ENCODE results near the gene DNALI1. TPM values are rescaled to one million over a fixed set of nuclear protein-coding genes. Genes with fewer than 3 reads are reported as not detected.

The DNALI1 gene
- total and polyA plus RNA-seq, 2 donors (not counting 3 experiments of a cell fraction or from before 2014, with no cell fraction given): 5.2 to 8.1 TPM

GRCh38 chr1:37588939-37589338 is 32.2 kb downstream of the DNALI1 start:
- intact Hi-C loops (cut with micrococcal nuclease) (no loop called here), dilution Hi-C loops (cut with MboI; ENCODE audit: extremely low pct_ligation_motif_present, low sequenced_read_pairs) (no loop called here)
- Histone ChIP-seq H3K9me1 (replicated peaks; ENCODE audit: control insufficient read depth, extremely low read depth, insufficient read depth, low read length) (no peaks in the 10 kb centered on the region), H3K4me2 (ENCODE audit: insufficient read depth, low read length) (no peak overlapping the region), H3K27me3 (ENCODE audit: control insufficient read depth in 2 of 2, insufficient read depth in 2 of 2, low read length in 2 of 2) (no peaks in the 10 kb centered on the region), H4K20me1 (replicated peaks; ENCODE audit: control insufficient read depth, extremely low read depth, insufficient read depth, low read length) (no peaks in the 10 kb centered on the region), H3K4me1 (ENCODE audit: control insufficient read depth, extremely low read depth, insufficient read depth, low read length) (peaks cover 4% of the 10 kb centered on the region), H2AFZ (ENCODE audit: low read depth, low read length) (no peak overlapping the region), H3K36me3 (ENCODE audit: control insufficient read depth in 2 of 2, extremely low read depth in 1 of 2, insufficient read depth in 2 of 2, low read length in 2 of 2) (peaks cover 21 to 31% of the 10 kb centered on the region in 2 experiments), H3K9ac (replicated peaks; ENCODE audit: extremely low read depth, insufficient read depth, low read length) (no peak overlapping the region), H3K4me3 (replicated peaks in 1 of 3; ENCODE audit: insufficient read depth in 1 of 3, low read depth in 1 of 3, low read length in 3 of 3) (no peak overlapping the region), H3K79me2 (ENCODE audit: control insufficient read depth, insufficient read depth, low read length) (peaks cover 33% of the 10 kb centered on the region), H3K27ac (ENCODE audit: insufficient read depth, low read depth, low read length) (no peak overlapping the region), H3K9me3 (replicated peaks; ENCODE audit: control insufficient read depth, insufficient read depth, low read length) (no peaks in the 10 kb centered on the region)
- no TSS peak for BruUV-seq (replicated peaks)
- POLR2A ChIA-PET: no interaction called here
- TF ChIP-seq POLR2A (IDR thresholded peaks at IDR 0.05; ENCODE audit: low read depth, low read length): no peak
- no peak for TF ChIP-seq EZH2 (IDR thresholded peaks at IDR 0.05; ENCODE audit: borderline replicate concordance, low read depth, low read length, severe bottlenecking)
- no peak for TF ChIP-seq MYC (IDR thresholded peaks at IDR 0.05; ENCODE audit: low read depth, low read length)
- TF ChIP-seq POLR2AphosphoS5 (IDR thresholded peaks at IDR 0.05; ENCODE audit: insufficient read depth, low read depth, low read length): no peak
- no peak for TF ChIP-seq JUN (IDR thresholded peaks at IDR 0.05; ENCODE audit: borderline replicate concordance, insufficient read depth, insufficient read length, low read depth)
- no peak for TF ChIP-seq GATA2 (IDR thresholded peaks at IDR 0.05; ENCODE audit: insufficient read depth, insufficient read length, low read depth, low read length)
- no peak for TF ChIP-seq FOS (IDR thresholded peaks at IDR 0.05; ENCODE audit: borderline replicate concordance, insufficient read depth, low read length)
- TF ChIP-seq MAX (IDR thresholded peaks at IDR 0.05; ENCODE audit: insufficient read depth, insufficient read length): no peak
- TF ChIP-seq CTCF (IDR thresholded peaks at IDR 0.05; ENCODE audit: extremely low read depth in 1 of 2, insufficient read depth in 1 of 2, low read depth in 1 of 2, low read length in 2 of 2): no peak
- FAIRE-seq (no peak), DNase-seq (ENCODE audit: low read depth, low spot score) (no peak)
- CTCF ChIA-PET: interaction anchor here (1.6 kb wide), 2 partner anchors 10 to 14 kb away, joined by 3 read pairs; no protein-coding TSS in a partner anchor
